ENCODE data around the gene MCU. TPM values are rescaled to one million over a fixed set of nuclear protein-coding genes. Genes with fewer than 3 reads are reported as not detected.

The MCU gene
- total and polyA plus RNA-seq, 12 donors = 9.0 to 19.0 (median 14.7) TPM

DNA sequence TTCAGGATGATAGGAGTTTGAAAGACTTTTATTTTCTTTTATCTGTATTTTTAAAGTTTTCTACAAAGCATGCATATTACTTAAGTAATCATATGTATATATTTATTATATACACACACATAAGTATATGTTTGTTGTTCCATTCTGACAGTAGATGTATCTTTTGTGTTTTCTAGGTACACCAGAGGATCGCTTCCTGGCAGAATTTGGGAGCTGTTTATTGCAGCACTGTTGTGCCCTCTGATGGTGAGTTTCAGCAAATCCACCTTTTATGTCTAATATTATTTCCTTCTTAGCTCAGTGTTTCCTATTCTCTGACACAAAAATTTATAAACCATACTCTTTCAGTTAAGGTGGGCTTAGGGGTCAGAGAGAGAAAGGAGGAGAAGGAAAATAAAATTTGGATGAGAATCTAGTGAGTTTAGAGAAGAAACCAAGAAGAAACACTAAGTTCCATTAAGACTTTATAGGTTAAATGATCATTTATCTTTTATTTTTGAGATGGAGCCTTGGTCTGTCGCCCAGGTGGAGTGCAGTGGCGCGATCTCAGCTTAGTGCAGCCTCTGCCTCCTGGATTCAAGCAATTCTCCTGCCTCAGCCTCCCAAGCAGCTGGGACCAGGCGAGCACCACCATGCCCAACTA, 142.4 kb downstream of the MCU start:
- TF ChIP-seq, protein P1, sequence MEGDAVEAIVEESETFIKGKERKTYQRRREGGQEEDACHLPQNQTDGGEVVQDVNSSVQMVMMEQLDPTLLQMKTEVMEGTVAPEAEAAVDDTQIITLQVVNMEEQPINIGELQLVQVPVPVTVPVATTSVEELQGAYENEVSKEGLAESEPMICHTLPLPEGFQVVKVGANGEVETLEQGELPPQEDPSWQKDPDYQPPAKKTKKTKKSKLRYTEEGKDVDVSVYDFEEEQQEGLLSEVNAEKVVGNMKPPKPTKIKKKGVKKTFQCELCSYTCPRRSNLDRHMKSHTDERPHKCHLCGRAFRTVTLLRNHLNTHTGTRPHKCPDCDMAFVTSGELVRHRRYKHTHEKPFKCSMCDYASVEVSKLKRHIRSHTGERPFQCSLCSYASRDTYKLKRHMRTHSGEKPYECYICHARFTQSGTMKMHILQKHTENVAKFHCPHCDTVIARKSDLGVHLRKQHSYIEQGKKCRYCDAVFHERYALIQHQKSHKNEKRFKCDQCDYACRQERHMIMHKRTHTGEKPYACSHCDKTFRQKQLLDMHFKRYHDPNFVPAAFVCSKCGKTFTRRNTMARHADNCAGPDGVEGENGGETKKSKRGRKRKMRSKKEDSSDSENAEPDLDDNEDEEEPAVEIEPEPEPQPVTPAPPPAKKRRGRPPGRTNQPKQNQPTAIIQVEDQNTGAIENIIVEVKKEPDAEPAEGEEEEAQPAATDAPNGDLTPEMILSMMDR (IDR thresholded peaks at IDR 0.05) = peak; percentile 44 to 84 (median 71)
- DNase-seq (peak in 1 of 2 donors; percentile 64), ATAC-seq (peak in 7 of 8 donors; percentile 75 to 91 (median 83))
- Histone ChIP-seq H3K27ac (no peak overlapping the region), H3K9me3 (no peaks in the 10 kb centered on the region), H3K4me3 (no peak overlapping the region), H3K4me1 (peaks cover 0 to 43% (median 18%) of the 10 kb centered on the region in 9 donors), H3K36me3 (peaks cover 0 to 17% (median 0%) of the 10 kb centered on the region in 9 donors), H3K27me3 (no peaks in the 10 kb centered on the region)
- WGBS, 2 donors = 76 to 79% methylated on average over 5 of the region's 5 CpGs
- intact Hi-C loops (cut with DNase I) = loop anchor here in 9 of 10 donors (1.0 to 5.0 kb wide), 10 partner anchors 122 to 1897 kb away; partner anchors contain the start of genes MCU (in 5 of the 9) and MICU1 (in 3 of the 9)

GRCh38 chr10:72840319-72840718, 148.4 kb downstream of the MCU start:
- Histone ChIP-seq H3K4me3 (no peak overlapping the region), H3K36me3 (peaks cover 0 to 8% (median 0%) of the 10 kb centered on the region in 9 donors), H3K4me1 (no peaks in the 10 kb centered on the region), H3K9me3 (no peaks in the 10 kb centered on the region), H3K27me3 (no peaks in the 10 kb centered on the region), H3K27ac (no peak overlapping the region)
- TF ChIP-seq, protein P1 (IDR thresholded peaks at IDR 0.05) = no peak
- intact Hi-C loops (cut with DNase I) = no loop called here
- DNase-seq = no peak
- no peak for ATAC-seq

DNA sequence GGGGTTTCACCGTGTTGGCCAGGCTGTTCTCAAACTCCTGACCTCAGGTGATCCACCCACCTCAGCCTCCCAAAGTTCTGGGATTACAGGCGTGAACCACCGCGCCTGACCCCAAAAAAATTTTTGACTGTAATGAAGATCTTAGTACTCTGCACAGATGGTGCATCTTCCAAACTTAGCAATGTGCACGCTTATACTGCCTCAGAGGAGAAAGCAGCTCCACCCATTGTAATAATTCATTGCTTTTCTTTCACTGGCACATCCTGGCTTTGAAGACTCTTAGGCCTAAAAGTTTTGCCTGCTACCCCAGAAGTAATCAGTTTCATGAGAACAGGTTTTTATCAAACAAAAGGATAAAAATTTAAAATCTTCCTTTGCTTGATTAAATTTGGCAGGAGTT, 149.5 kb downstream of the MCU start:
- Histone ChIP-seq H3K9me3 (no peaks in the 10 kb centered on the region), H3K4me1 (no peaks in the 10 kb centered on the region), H3K27me3 (no peaks in the 10 kb centered on the region), H3K4me3 (no peak overlapping the region), H3K36me3 (no peaks in the 10 kb centered on the region), H3K27ac (no peak overlapping the region)
- intact Hi-C loops (cut with DNase I) = no loop called here
- WGBS, 2 donors = 76 to 87% methylated on average over 5 of the region's 5 CpGs
- DNase-seq (no peak), ATAC-seq (no peak)
- TF ChIP-seq, protein P1 (IDR thresholded peaks at IDR 0.05) = no peak

GRCh38 chr10:72842164-72842563, 150.2 kb downstream of the MCU start:
- H3K4me1 ChIP-seq = no peaks in the 10 kb centered on the region
- intact Hi-C loops (cut with DNase I) = no loop called here
- DNase-seq (no peak), ATAC-seq (no peak)
- H3K36me3 ChIP-seq = no peaks in the 10 kb centered on the region
- TF ChIP-seq, protein P1 (IDR thresholded peaks at IDR 0.05) = no peak
- no peak overlapping the region for H3K27ac ChIP-seq
- no peaks in the 10 kb centered on the region for H3K27me3 ChIP-seq
- H3K9me3 ChIP-seq = no peaks in the 10 kb centered on the region
- H3K4me3 ChIP-seq = no peak overlapping the region
- whole genome bisulfite sequencing, 2 donors = 98 to 99% methylated on average over 2 of the region's 2 CpGs
